Right hindlimb (tissue), 1 donor: Measurements from ENCODE around the gene IGHMBP2.
A peak's percentile ranks its signal among the peaks of the same experiment; 100 is the strongest.
"Not testable (repeated sequence)": the region's sequence is repeated elsewhere in the genome, so short reads cannot be mapped to it uniquely, and the experiment has no call there.

Experiments used
- DNase-seq: peaks from one replicate; pipeline ENCODE4 v3.0.0-alpha.2; 2018

Gene IGHMBP2

GRCh38 chr11:68903288-68904247 lies at the start of gene IGHMBP2, which contains the start of gene MRPL21:
IGHMBP2 (plus strand) TSS chr11:68903891; CDS start chr11:68903953, 62 bp downstream.
MRPL21 (minus strand) TSS chr11:68903832; CDS start chr11:68903810, 22 bp downstream.
- DNase-seq = peak; percentile 87

GRCh38 chr11:68854273-68854958 lies 49.3 kb upstream of the IGHMBP2 start:
- DNase-seq = no peak

- DNase-seq = peak; percentile 78
Measured at GRCh38 chr11:68855205-68855981, 48.3 kb upstream of the IGHMBP2 start.

- not testable (repeated sequence) for DNase-seq
Measured at GRCh38 chr11:68856425-68857030, 47.2 kb upstream of the IGHMBP2 start.

GRCh38 chr11:68857037-68857586 lies 46.6 kb upstream of the IGHMBP2 start:
- DNase-seq = no peak

- DNase-seq = no peak
Measured at GRCh38 chr11:68859123-68859522, 44.6 kb upstream of the IGHMBP2 start.

- DNase-seq = no peak
Measured at GRCh38 chr11:68862421-68862820, 41.3 kb upstream of the IGHMBP2 start.

- DNase-seq = no peak
Measured at GRCh38 chr11:68863553-68864265, 40.0 kb upstream of the IGHMBP2 start.

- DNase-seq = no peak
Measured at GRCh38 chr11:68865241-68865640, 38.5 kb upstream of the IGHMBP2 start.

GRCh38 chr11:68867066-68867465 lies 36.6 kb upstream of the IGHMBP2 start:
- DNase-seq = no peak

- no peak for DNase-seq
Measured at GRCh38 chr11:68868221-68868835, 35.4 kb upstream of the IGHMBP2 start.

- DNase-seq = no peak
Measured at GRCh38 chr11:68870470-68870869, 33.2 kb upstream of the IGHMBP2 start.

- DNase-seq = no peak
Measured at GRCh38 chr11:68872216-68873003, 31.3 kb upstream of the IGHMBP2 start.

GRCh38 chr11:68878022-68878421 lies 25.7 kb upstream of the IGHMBP2 start:
- DNase-seq = no peak

- DNase-seq = no peak
Measured at GRCh38 chr11:68880851-68881250, 22.8 kb upstream of the IGHMBP2 start.

- DNase-seq = no peak
Measured at GRCh38 chr11:68881320-68881719, 22.4 kb upstream of the IGHMBP2 start.

GRCh38 chr11:68882391-68882790 lies 21.3 kb upstream of the IGHMBP2 start:
- no peak for DNase-seq

GRCh38 chr11:68884827-68885226 lies 18.9 kb upstream of the IGHMBP2 start:
- DNase-seq = not testable (repeated sequence)

- peak; percentile 86 for DNase-seq
Measured at GRCh38 chr11:68889948-68890446, 13.7 kb upstream of the IGHMBP2 start.
